MM.1S (cell line): ENCODE measurements around the gene ITGB8.

ENCODE experiments used
- DNase-seq: peaks from one replicate; pipeline ENCODE4 v3.0.0-alpha.2; 2015
- H2AFZ ChIP-seq: fragments of 300-600 bp; sonication (generic); 2 replicates; pipeline ENCODE4 v1.6.0; 2016; ENCODE audit warnings: antibody characterized with exemption, low read length
- H3F3A ChIP-seq: fragments of 300-600 bp; sonication (generic); 2 replicates; pipeline ENCODE4 v1.6.1; 2016; ENCODE audit warnings: mild to moderate bottlenecking, antibody characterized with exemption, low read length, moderate library complexity, mixed read lengths; ENCODE audit not compliant: insufficient read depth
- H3K27ac ChIP-seq: fragments of 300-600 bp; sonication (generic); 2 replicates; pipeline ENCODE4 v1.5.1; 2016; ENCODE audit warnings: mild to moderate bottlenecking, low read length
- H3K27me3 ChIP-seq: fragments of 300-600 bp; sonication (generic); replicated peaks from 2 replicates; pipeline ENCODE4 v1.6.0; 2016; ENCODE audit warnings: low read length; ENCODE audit not compliant: insufficient read depth
- H3K36me3 ChIP-seq: fragments of 300-600 bp; sonication (generic); replicated peaks from 2 replicates; pipeline ENCODE4 v1.6.1; 2016; ENCODE audit warnings: mild to moderate bottlenecking, low read length, mixed read lengths; ENCODE audit not compliant: insufficient read depth
- H3K4me1 ChIP-seq: fragments of 300-600 bp; sonication (generic); 2 replicates; pipeline ENCODE4 v1.6.1; 2016; ENCODE audit warnings: low read length, mixed read lengths
- H3K4me2 ChIP-seq: fragments of 300-600 bp; sonication (generic); 2 replicates; pipeline ENCODE4 v1.6.0; 2016; ENCODE audit warnings: low read depth, low read length
- H3K4me3 ChIP-seq: fragments of 300-600 bp; sonication (generic); 2 replicates; pipeline ENCODE4 v1.5.1; 2016; ENCODE audit warnings: low read length, mixed read lengths
- H3K79me2 ChIP-seq: fragments of 300-600 bp; sonication (generic); 2 replicates; pipeline ENCODE4 v1.6.1; 2016; ENCODE audit warnings: mixed run types, low read length, mixed read lengths
- H3K9ac ChIP-seq: fragments of 300-600 bp; sonication (generic); 2 replicates; pipeline ENCODE4 v1.6.1; 2016; ENCODE audit warnings: low read length, mixed read lengths
- H3K9me2 ChIP-seq: fragments of 300-600 bp; sonication (generic); replicated peaks from 2 replicates; pipeline ENCODE4 v1.6.1; 2016; ENCODE audit warnings: mild to moderate bottlenecking, low read length, mixed read lengths; ENCODE audit not compliant: insufficient read depth
- H3K9me3 ChIP-seq: fragments of 300-600 bp; sonication (generic); replicated peaks from 2 replicates; pipeline ENCODE4 v1.6.1; 2016; ENCODE audit warnings: mild to moderate bottlenecking, low read length, mixed read lengths; ENCODE audit not compliant: insufficient read depth
- H4K20me1 ChIP-seq: fragments of 300-600 bp; sonication (generic); 2 replicates; pipeline ENCODE4 v1.6.1; 2016; ENCODE audit warnings: mild to moderate bottlenecking, low read length, moderate library complexity, mixed read lengths; ENCODE audit not compliant: insufficient read depth
- EZH2 ChIP-seq: fragments of 300-600 bp; sonication (generic); optimal IDR thresholded peaks from 2 replicates; pipeline ENCODE3; 2017; ENCODE audit warnings: low read depth, mild to moderate bottlenecking, antibody characterized with exemption, low read length, mixed read lengths
- EZH2phosphoT487 ChIP-seq: fragments of 300-600 bp; sonication (generic); IDR thresholded peaks from 2 replicates; pipeline ENCODE4 v1.6.1; 2018; ENCODE audit warnings: antibody characterized with exemption, low read length
- TF ChIP-seq, protein P1 (sequence below): fragments of 300-600 bp; sonication (generic); IDR thresholded peaks from 2 replicates; pipeline ENCODE4 v1.5.1; 2016; ENCODE audit warnings: antibody characterized with exemption, low read length, mixed read lengths

Gene ITGB8

DNA sequence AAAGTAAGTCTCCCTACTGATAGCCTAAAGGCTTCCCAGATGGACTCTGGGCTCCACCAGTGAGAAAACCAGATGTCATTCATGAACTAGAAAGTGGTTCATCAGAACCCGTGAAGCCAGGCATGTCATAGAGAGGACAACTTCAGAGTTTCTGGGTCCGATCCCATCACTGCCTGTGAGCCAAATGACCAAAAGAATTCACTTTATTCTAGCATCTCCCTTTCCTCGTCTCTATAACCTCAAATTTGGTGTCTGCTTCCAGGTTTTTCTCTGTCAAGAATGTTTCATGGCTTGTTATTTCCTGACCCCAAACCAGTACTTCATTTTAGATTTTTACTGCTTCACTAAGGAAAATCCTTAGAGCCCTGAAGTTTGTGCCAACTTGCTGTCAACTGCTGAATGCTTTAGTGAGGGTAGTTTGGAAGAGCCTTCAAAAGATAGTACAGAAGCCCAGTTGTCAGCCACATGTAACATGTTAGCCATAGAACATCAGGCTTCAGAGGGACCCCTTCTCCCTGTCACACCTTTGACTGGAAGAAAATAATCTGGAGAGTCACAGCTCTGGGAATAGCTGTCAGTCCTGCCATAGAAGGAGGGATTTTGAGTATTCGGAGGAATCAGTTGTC is 34.0 kb downstream of the ITGB8 start:
- Histone ChIP-seq H3K27me3 (no peaks in the 10 kb centered on the region), H3K9me2 (no peaks in the 10 kb centered on the region), H3K4me3 (no peak overlapping the region), H3K79me2 (0 out of 2 replicates have a peak, but pooled peaks cover 3% of the 10 kb centered on the region), H3K9ac (no peak overlapping the region), H3K4me2 (no peak overlapping the region), H4K20me1 (no peaks in the 10 kb centered on the region), H3K4me1 (0 out of 2 replicates have a peak, but pooled peaks cover 7% of the 10 kb centered on the region), H3F3A (no peaks in the 10 kb centered on the region), H3K9me3 (no peaks in the 10 kb centered on the region), H3K27ac (no peak overlapping the region), H3K36me3 (0 out of 2 replicates have a peak, but pooled peaks cover 4% of the 10 kb centered on the region), H2AFZ (no peak overlapping the region)
- TF ChIP-seq EZH2 (no peak), EZH2phosphoT487 (no peak)
- TF ChIP-seq, protein P1, sequence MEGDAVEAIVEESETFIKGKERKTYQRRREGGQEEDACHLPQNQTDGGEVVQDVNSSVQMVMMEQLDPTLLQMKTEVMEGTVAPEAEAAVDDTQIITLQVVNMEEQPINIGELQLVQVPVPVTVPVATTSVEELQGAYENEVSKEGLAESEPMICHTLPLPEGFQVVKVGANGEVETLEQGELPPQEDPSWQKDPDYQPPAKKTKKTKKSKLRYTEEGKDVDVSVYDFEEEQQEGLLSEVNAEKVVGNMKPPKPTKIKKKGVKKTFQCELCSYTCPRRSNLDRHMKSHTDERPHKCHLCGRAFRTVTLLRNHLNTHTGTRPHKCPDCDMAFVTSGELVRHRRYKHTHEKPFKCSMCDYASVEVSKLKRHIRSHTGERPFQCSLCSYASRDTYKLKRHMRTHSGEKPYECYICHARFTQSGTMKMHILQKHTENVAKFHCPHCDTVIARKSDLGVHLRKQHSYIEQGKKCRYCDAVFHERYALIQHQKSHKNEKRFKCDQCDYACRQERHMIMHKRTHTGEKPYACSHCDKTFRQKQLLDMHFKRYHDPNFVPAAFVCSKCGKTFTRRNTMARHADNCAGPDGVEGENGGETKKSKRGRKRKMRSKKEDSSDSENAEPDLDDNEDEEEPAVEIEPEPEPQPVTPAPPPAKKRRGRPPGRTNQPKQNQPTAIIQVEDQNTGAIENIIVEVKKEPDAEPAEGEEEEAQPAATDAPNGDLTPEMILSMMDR, result no peak
- no peak for DNase-seq

GRCh38 chr7:20365486-20365885 is 34.8 kb downstream of the ITGB8 start:
- 0 out of 2 replicates have a peak, but pooled peaks cover 4% of the 10 kb centered on the region for H3K36me3 ChIP-seq
- no peak overlapping the region for H2AFZ ChIP-seq
- no peak for DNase-seq
- H3K9me3 ChIP-seq, result no peaks in the 10 kb centered on the region
- H3K4me1 ChIP-seq, result 0 out of 2 replicates have a peak, but pooled peaks cover 7% of the 10 kb centered on the region
- no peak overlapping the region for H3K4me3 ChIP-seq
- H3K27me3 ChIP-seq, result no peaks in the 10 kb centered on the region
- no peaks in the 10 kb centered on the region for H4K20me1 ChIP-seq
- no peaks in the 10 kb centered on the region for H3F3A ChIP-seq
- H3K79me2 ChIP-seq, result 0 out of 2 replicates have a peak, but pooled peaks cover 3% of the 10 kb centered on the region
- no peak overlapping the region for H3K4me2 ChIP-seq
- no peaks in the 10 kb centered on the region for H3K9me2 ChIP-seq
- TF ChIP-seq EZH2phosphoT487 (no peak), EZH2 (no peak)
- TF ChIP-seq, protein P1, result no peak
- no peak overlapping the region for H3K27ac ChIP-seq
- no peak overlapping the region for H3K9ac ChIP-seq

DNA sequence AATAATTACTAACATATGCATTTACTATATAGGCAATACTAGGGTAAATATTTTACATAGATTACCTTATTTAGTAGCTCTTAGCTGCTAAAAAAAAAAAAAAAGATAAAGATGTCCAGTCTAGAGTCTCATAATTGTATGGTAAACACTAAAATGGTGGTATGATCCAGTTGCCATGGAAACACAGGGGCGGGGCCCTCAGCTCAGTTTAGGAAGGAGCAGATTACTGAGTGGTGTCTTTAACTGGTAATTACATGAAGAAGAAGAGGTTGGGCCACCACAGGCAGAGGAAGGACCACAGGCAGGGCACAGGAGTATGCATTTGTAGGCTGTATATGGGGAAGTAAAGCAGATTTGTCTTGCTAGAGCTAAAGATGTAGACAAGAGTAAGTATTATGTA is 43.7 kb downstream of the ITGB8 start:
- no peak overlapping the region for H3K4me2 ChIP-seq
- H3K4me1 ChIP-seq, result no peaks in the 10 kb centered on the region
- TF ChIP-seq, protein P1, result no peak
- TF ChIP-seq EZH2phosphoT487 (no peak), EZH2 (no peak)
- no peak for DNase-seq
- H4K20me1 ChIP-seq, result no peaks in the 10 kb centered on the region
- H3K9ac ChIP-seq, result no peak overlapping the region
- no peak overlapping the region for H3K27ac ChIP-seq
- no peaks in the 10 kb centered on the region for H3K9me3 ChIP-seq
- no peaks in the 10 kb centered on the region for H3K27me3 ChIP-seq
- H3F3A ChIP-seq, result no peaks in the 10 kb centered on the region
- H2AFZ ChIP-seq, result no peak overlapping the region
- H3K4me3 ChIP-seq, result no peak overlapping the region
- no peaks in the 10 kb centered on the region for H3K36me3 ChIP-seq
- no peaks in the 10 kb centered on the region for H3K79me2 ChIP-seq
- no peaks in the 10 kb centered on the region for H3K9me2 ChIP-seq
